ENCODE results near the gene OCA2. TPM values are rescaled to one million over a fixed set of nuclear protein-coding genes. Genes with fewer than 3 reads are reported as not detected.
A peak's percentile ranks its signal among the peaks of the same experiment; 100 is the strongest.

The OCA2 gene
- total and polyA plus RNA-seq, 4 experiments from 2014 or later, result not detected

DNA sequence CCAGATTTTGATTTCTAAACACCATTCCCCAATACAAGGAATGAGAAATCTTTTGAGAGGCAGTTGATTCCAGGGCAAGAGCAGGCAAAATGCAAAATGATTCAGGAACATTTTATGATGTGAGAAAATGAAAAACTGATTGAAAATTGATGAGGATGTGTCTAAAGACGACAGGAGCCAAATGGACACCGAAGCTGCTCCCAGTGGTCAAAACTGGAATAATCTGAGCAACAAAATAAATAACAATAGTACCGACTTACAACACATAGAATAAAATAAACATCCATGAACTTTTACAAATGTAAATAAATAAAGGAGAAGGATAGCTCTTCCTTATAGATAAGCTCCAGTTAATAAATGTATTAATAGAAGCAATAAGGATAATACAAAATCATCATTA, 186.8 kb downstream of the OCA2 start:
- no peak for DNase-seq
- H3K9me3 ChIP-seq (ENCODE audit: control insufficient read depth in 1 of 2, low read length in 2 of 2), result no peaks in the 10 kb centered on the region
- Mint-ChIP-seq H3K4me3 (no peak overlapping the region), H3K27ac (peak overlapping the region in 1 of 7 donors; percentile 20), H3K36me3 (no peaks in the 10 kb centered on the region), H3K9me3 (peaks cover 0 to 22% (median 10%) of the 10 kb centered on the region in 8 donors), H3K4me1 (no peaks in the 10 kb centered on the region), H3K27me3 (peaks cover 0 to 1% of the 10 kb centered on the region in 2 donors)
- no peak overlapping the region for H3K27ac ChIP-seq (ENCODE audit: low read depth, low read length)
- H3K4me1 ChIP-seq (ENCODE audit: insufficient read depth, low read length), result no peaks in the 10 kb centered on the region
- no peak overlapping the region for H3K4me3 ChIP-seq (ENCODE audit: low read length in 2 of 2)
- CTCF ChIA-PET (ENCODE audit: partially characterized antibody), result no interaction called here
- POLR2A ChIA-PET (ENCODE audit: partially characterized antibody), result no interaction called here
- H3K27me3 ChIP-seq (ENCODE audit: insufficient read depth, low read length), result no peaks in the 10 kb centered on the region
- intact Hi-C loops (cut with micrococcal nuclease), result no loop called here
- H3K36me3 ChIP-seq (ENCODE audit: insufficient read depth, low read length), result no peaks in the 10 kb centered on the region

DNA sequence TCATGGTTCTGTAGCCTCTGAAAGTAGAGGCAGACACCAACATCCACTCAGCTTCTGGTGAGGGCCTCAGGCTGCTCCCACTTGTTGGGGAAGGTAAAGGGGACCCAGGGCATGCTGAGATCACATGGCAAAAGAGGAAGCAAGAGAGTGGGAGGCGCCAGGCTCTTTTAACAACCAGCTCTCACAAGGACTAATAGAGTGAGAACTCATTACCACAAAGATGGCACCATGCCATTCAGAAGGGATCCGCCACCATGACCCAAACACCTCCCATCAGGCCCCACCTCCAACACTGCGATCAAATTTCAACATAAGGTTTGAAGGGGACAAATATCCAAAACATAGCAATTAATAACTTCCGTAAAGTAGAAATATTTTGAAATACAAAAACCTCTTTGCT, 192.3 kb downstream of the OCA2 start:
- DNase-seq, result no peak
- Histone ChIP-seq H3K9me3 (ENCODE audit: control insufficient read depth in 1 of 2, low read length in 2 of 2) (no peaks in the 10 kb centered on the region), H3K4me3 (ENCODE audit: low read length in 2 of 2) (no peak overlapping the region), H3K4me1 (ENCODE audit: insufficient read depth, low read length) (no peaks in the 10 kb centered on the region), H3K27me3 (ENCODE audit: insufficient read depth, low read length) (no peaks in the 10 kb centered on the region), H3K36me3 (ENCODE audit: insufficient read depth, low read length) (no peaks in the 10 kb centered on the region), H3K27ac (ENCODE audit: low read depth, low read length) (no peak overlapping the region)
- POLR2A ChIA-PET (ENCODE audit: partially characterized antibody), result no interaction called here
- CTCF ChIA-PET (ENCODE audit: partially characterized antibody), result no interaction called here
- no peak overlapping the region for H3K27ac Mint-ChIP-seq
- H3K9me3 Mint-ChIP-seq, result peaks cover 0 to 13% (median 5%) of the 10 kb centered on the region in 8 donors
- no peaks in the 10 kb centered on the region for H3K36me3 Mint-ChIP-seq
- H3K4me1 Mint-ChIP-seq, result no peaks in the 10 kb centered on the region
- peaks cover 0 to 1% of the 10 kb centered on the region in 2 donors for H3K27me3 Mint-ChIP-seq
- intact Hi-C loops (cut with micrococcal nuclease), result no loop called here
- H3K4me3 Mint-ChIP-seq, result no peak overlapping the region

DNA sequence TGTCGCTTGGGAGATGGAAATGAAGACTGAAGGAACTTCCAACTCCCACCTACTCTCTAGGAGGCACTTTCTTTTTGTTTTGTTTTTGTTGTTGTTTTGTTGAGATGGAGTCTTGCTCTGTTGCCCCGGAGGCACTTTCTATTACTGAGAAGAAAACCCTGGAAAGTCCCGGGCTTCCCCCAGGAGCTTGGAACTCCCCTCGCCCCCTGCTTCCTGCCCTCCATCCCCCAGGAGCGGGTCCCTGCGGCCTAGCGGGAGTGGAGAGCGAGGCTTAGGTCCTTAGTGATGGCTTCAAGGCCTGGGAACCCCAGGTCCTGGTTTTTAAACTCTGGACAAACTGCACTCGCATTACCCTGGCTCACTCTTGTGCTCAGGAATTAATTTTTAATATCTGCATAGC, 195.7 kb downstream of the OCA2 start:
- no peak overlapping the region for H3K4me3 Mint-ChIP-seq
- peaks cover 0 to 17% (median 5%) of the 10 kb centered on the region in 8 donors for H3K9me3 Mint-ChIP-seq
- intact Hi-C loops (cut with micrococcal nuclease), result no loop called here
- Histone ChIP-seq H3K9me3 (ENCODE audit: control insufficient read depth in 1 of 2, low read length in 2 of 2) (no peaks in the 10 kb centered on the region), H3K36me3 (ENCODE audit: insufficient read depth, low read length) (no peaks in the 10 kb centered on the region), H3K4me1 (ENCODE audit: insufficient read depth, low read length) (no peaks in the 10 kb centered on the region), H3K27ac (ENCODE audit: low read depth, low read length) (no peak overlapping the region), H3K27me3 (ENCODE audit: insufficient read depth, low read length) (no peaks in the 10 kb centered on the region), H3K4me3 (ENCODE audit: low read length in 2 of 2) (no peak overlapping the region)
- peaks cover 0 to 1% of the 10 kb centered on the region in 2 donors for H3K27me3 Mint-ChIP-seq
- no peaks in the 10 kb centered on the region for H3K4me1 Mint-ChIP-seq
- H3K27ac Mint-ChIP-seq, result no peak overlapping the region
- CTCF ChIA-PET (ENCODE audit: partially characterized antibody), result no interaction called here
- no peak for DNase-seq
- POLR2A ChIA-PET (ENCODE audit: partially characterized antibody), result no interaction called here
- H3K36me3 Mint-ChIP-seq, result no peaks in the 10 kb centered on the region

DNA sequence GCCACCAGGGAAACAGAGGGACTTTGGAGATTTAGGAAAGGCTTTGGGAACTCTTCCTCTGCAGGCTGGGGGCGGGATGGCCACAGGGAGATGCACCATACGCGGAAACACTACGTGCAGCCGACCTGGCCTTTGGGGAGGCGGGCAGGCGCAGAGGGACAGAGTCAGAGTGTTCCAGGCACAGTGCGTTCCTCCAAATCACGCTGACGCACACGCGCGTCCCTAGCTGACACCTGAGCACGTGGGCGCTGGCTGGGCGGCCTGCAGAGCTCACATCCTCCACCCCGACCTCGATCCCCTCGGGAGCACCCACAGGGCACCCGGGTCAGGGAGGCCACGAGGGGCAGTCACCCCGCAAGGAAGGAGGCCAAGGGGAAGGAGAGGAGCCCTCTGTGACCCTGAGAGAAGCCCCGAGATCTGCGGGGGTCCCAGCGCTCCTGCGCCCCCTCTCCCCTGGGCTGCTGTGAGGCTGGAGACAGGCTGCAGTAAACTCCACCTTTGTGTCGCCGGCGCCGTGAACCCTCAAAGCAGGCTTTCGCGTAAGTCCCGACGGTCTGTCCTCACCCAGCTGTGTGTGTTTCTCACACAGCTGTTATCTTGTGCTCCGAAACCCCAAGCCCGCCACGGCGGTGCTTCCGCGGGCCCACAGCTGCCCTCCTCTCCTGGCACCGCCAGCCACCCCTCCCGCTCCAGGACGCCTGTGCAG, 196.3 kb downstream of the OCA2 start:
- H3K27ac Mint-ChIP-seq, result no peak overlapping the region
- H3K36me3 ChIP-seq (ENCODE audit: insufficient read depth, low read length), result no peaks in the 10 kb centered on the region
- no peaks in the 10 kb centered on the region for H3K36me3 Mint-ChIP-seq
- peaks cover 0 to 20% (median 8%) of the 10 kb centered on the region in 8 donors for H3K9me3 Mint-ChIP-seq
- H3K9me3 ChIP-seq (ENCODE audit: control insufficient read depth in 1 of 2, low read length in 2 of 2), result no peaks in the 10 kb centered on the region
- intact Hi-C loops (cut with micrococcal nuclease), result no loop called here
- no peak overlapping the region for H3K27ac ChIP-seq (ENCODE audit: low read depth, low read length)
- CTCF ChIA-PET (ENCODE audit: partially characterized antibody), result no interaction called here
- POLR2A ChIA-PET (ENCODE audit: partially characterized antibody), result no interaction called here
- H3K4me1 ChIP-seq (ENCODE audit: insufficient read depth, low read length), result no peaks in the 10 kb centered on the region
- no peak for DNase-seq
- no peaks in the 10 kb centered on the region for H3K27me3 ChIP-seq (ENCODE audit: insufficient read depth, low read length)
- peaks cover 0 to 1% of the 10 kb centered on the region in 2 donors for H3K27me3 Mint-ChIP-seq
- H3K4me1 Mint-ChIP-seq, result no peaks in the 10 kb centered on the region
- H3K4me3 ChIP-seq (ENCODE audit: low read length in 2 of 2), result no peak overlapping the region
- H3K4me3 Mint-ChIP-seq, result no peak overlapping the region

- ChIA-PET POLR2A (ENCODE audit: partially characterized antibody) (no interaction called here), CTCF (ENCODE audit: partially characterized antibody) (no interaction called here)
- H3K4me3 ChIP-seq (ENCODE audit: low read length in 2 of 2), result no peak overlapping the region
- no peaks in the 10 kb centered on the region for H3K36me3 ChIP-seq (ENCODE audit: insufficient read depth, low read length)
- Mint-ChIP-seq H3K4me1 (no peaks in the 10 kb centered on the region), H3K4me3 (no peak overlapping the region), H3K27ac (no peak overlapping the region), H3K36me3 (no peaks in the 10 kb centered on the region), H3K27me3 (no peaks in the 10 kb centered on the region), H3K9me3 (peaks cover 0 to 26% (median 12%) of the 10 kb centered on the region in 8 donors)
- no peaks in the 10 kb centered on the region for H3K27me3 ChIP-seq (ENCODE audit: insufficient read depth, low read length)
- H3K9me3 ChIP-seq (ENCODE audit: control insufficient read depth in 1 of 2, low read length in 2 of 2), result no peaks in the 10 kb centered on the region
- no peak overlapping the region for H3K27ac ChIP-seq (ENCODE audit: low read depth, low read length)
- intact Hi-C loops (cut with micrococcal nuclease), result no loop called here
- no peak for DNase-seq
- H3K4me1 ChIP-seq (ENCODE audit: insufficient read depth, low read length), result no peaks in the 10 kb centered on the region
Measured at GRCh38 chr15:27899583-27900285, 199.4 kb downstream of the OCA2 start.

GRCh38 chr15:27897481-27897880, 201.6 kb downstream of the OCA2 start:
- H3K4me1 Mint-ChIP-seq, result no peaks in the 10 kb centered on the region
- no peak overlapping the region for H3K27ac Mint-ChIP-seq
- H3K27ac ChIP-seq (ENCODE audit: low read depth, low read length), result no peak overlapping the region
- no peak overlapping the region for H3K4me3 ChIP-seq (ENCODE audit: low read length in 2 of 2)
- DNase-seq, result no peak
- H3K27me3 Mint-ChIP-seq, result no peaks in the 10 kb centered on the region
- CTCF ChIA-PET (ENCODE audit: partially characterized antibody), result no interaction called here
- H3K4me1 ChIP-seq (ENCODE audit: insufficient read depth, low read length), result no peaks in the 10 kb centered on the region
- H3K4me3 Mint-ChIP-seq, result no peak overlapping the region
- intact Hi-C loops (cut with micrococcal nuclease), result no loop called here
- peaks cover 2 to 4% of the 10 kb centered on the region in 2 donors for H3K36me3 Mint-ChIP-seq
- no peaks in the 10 kb centered on the region for H3K36me3 ChIP-seq (ENCODE audit: insufficient read depth, low read length)
- H3K9me3 Mint-ChIP-seq, result peaks cover 0 to 44% (median 25%) of the 10 kb centered on the region in 8 donors
- POLR2A ChIA-PET (ENCODE audit: partially characterized antibody), result no interaction called here
- no peaks in the 10 kb centered on the region for H3K27me3 ChIP-seq (ENCODE audit: insufficient read depth, low read length)
- H3K9me3 ChIP-seq (ENCODE audit: control insufficient read depth in 1 of 2, low read length in 2 of 2), result no peaks in the 10 kb centered on the region

GRCh38 chr15:27894645-27895044, 204.5 kb downstream of the OCA2 start:
- intact Hi-C loops (cut with micrococcal nuclease), result no loop called here
- Histone ChIP-seq H3K4me3 (ENCODE audit: low read length in 2 of 2) (no peak overlapping the region), H3K27me3 (ENCODE audit: insufficient read depth, low read length) (no peaks in the 10 kb centered on the region), H3K27ac (ENCODE audit: low read depth, low read length) (no peak overlapping the region), H3K36me3 (ENCODE audit: insufficient read depth, low read length) (no peaks in the 10 kb centered on the region), H3K9me3 (ENCODE audit: control insufficient read depth in 1 of 2, low read length in 2 of 2) (no peaks in the 10 kb centered on the region), H3K4me1 (ENCODE audit: insufficient read depth, low read length) (no peaks in the 10 kb centered on the region)
- Mint-ChIP-seq H3K36me3 (peaks cover 2 to 4% of the 10 kb centered on the region in 2 donors), H3K4me3 (no peak overlapping the region), H3K27ac (no peak overlapping the region), H3K4me1 (no peaks in the 10 kb centered on the region), H3K27me3 (no peaks in the 10 kb centered on the region), H3K9me3 (peaks cover 0 to 61% (median 39%) of the 10 kb centered on the region in 8 donors)
- DNase-seq, result no peak
- ChIA-PET POLR2A (ENCODE audit: partially characterized antibody) (no interaction called here), CTCF (ENCODE audit: partially characterized antibody) (no interaction called here)
